ENCODE measurements around the gene WDR91. TPM values are rescaled to one million over a fixed set of nuclear protein-coding genes. Genes with fewer than 3 reads are reported as not detected.

WDR91 gene
- total RNA-seq, 1 donor from 2014 or later = 5.4 TPM

DNA sequence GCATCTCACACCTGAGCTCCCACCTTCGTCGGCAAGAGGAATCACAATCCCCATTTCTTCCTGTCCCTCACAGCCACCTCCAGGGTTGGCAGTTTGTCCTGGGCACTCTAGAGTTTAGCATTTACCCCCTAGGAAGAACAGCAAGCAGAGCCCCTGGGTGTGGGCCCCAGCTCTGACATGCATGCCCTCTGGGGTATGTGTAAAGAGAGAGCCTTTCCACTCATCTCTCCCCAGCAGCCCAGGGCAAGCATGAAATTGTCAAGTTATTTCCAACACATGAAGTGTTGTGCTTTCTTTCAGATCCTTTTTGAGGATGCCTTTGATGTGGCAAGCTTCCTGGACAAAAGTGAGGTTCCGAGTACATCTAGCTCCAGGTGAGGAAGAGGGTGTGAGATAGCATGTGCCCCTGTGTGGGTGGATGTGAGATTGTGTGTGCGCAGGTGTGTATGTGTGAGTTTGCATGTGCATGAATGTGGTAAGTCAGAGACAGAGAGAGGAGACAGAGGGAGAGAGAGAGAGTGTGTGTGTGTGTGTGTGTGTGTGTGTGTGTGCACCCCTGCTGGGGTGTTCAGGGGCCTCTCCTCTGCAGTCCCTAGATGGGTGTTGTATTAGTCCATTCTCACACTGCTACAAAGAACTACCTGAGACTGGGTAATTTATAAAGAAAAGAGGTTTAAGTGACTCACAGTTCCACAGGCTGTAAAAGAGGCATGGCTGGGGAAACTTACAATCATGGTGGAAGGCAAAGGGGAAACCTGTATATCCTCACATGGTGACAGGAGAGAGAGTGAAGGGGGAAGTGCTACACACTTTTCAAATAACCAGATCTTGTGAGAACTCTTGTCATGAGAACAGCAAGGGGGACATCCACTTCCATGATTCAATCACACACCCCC is 40.4 kb upstream of the WDR91 start:
- Mint-ChIP-seq H3K27me3 (ENCODE audit: insufficient read depth, low read depth) (peaks cover 7% of the 10 kb centered on the region), H3K4me1 (peaks cover 2% of the 10 kb centered on the region), H3K4me3 (no peak overlapping the region), H3K36me3 (no peaks in the 10 kb centered on the region), H3K9me3 (no peaks in the 10 kb centered on the region), H3K27ac (peak overlapping the region; percentile 45)
- Histone ChIP-seq H4K20me1 (ENCODE audit: low read depth) (no peaks in the 10 kb centered on the region), H3K79me2 (ENCODE audit: low read depth) (no peaks in the 10 kb centered on the region), H3K27ac (no peak overlapping the region), H2AFZ (replicated peaks) (no peak overlapping the region), H3K27me3 (no peaks in the 10 kb centered on the region), H3K36me3 (no peaks in the 10 kb centered on the region), H3K4me1 (no peaks in the 10 kb centered on the region), H3K4me3 (no peak overlapping the region), H3K9me3 (ENCODE audit: low read depth) (no peaks in the 10 kb centered on the region), H3K9ac (no peak overlapping the region), H3F3A (ENCODE audit: low read depth) (no peaks in the 10 kb centered on the region), H3K4me2 (no peak overlapping the region)
- no peak for DNase-seq (ENCODE audit: low spot score)
- TF ChIP-seq EZH2phosphoT487 (IDR thresholded peaks at IDR 0.05) (no peak), EZH2 (IDR thresholded peaks at IDR 0.05) (no peak)
- TF ChIP-seq, protein P1, sequence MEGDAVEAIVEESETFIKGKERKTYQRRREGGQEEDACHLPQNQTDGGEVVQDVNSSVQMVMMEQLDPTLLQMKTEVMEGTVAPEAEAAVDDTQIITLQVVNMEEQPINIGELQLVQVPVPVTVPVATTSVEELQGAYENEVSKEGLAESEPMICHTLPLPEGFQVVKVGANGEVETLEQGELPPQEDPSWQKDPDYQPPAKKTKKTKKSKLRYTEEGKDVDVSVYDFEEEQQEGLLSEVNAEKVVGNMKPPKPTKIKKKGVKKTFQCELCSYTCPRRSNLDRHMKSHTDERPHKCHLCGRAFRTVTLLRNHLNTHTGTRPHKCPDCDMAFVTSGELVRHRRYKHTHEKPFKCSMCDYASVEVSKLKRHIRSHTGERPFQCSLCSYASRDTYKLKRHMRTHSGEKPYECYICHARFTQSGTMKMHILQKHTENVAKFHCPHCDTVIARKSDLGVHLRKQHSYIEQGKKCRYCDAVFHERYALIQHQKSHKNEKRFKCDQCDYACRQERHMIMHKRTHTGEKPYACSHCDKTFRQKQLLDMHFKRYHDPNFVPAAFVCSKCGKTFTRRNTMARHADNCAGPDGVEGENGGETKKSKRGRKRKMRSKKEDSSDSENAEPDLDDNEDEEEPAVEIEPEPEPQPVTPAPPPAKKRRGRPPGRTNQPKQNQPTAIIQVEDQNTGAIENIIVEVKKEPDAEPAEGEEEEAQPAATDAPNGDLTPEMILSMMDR (IDR thresholded peaks at IDR 0.05) = no peak

DNA sequence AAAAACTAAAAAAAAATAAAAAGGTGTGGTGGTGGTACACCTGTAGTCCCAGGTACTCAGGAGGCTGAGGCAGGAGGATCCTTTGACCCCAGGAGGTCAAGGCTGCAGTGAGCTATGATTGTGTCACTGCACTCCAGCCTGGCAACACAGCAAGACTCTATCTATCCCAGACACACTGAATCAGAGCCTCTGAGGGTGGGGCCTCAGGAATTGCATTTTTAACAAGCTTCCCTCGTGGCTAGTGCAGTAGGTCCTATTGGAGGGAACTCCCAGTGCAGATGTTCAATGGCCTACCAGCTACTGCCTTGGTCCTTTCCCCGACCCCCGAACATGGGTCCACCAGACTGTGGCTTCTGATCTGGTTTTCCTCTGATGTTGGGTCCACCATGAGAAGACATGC is 37.2 kb upstream of the WDR91 start:
- H3K9me3 Mint-ChIP-seq = no peaks in the 10 kb centered on the region
- H3K4me1 Mint-ChIP-seq = peaks cover 2% of the 10 kb centered on the region
- Histone ChIP-seq H3K4me3 (no peak overlapping the region), H4K20me1 (ENCODE audit: low read depth) (no peaks in the 10 kb centered on the region), H3F3A (ENCODE audit: low read depth) (no peaks in the 10 kb centered on the region), H2AFZ (replicated peaks) (no peak overlapping the region), H3K36me3 (no peaks in the 10 kb centered on the region), H3K27ac (no peak overlapping the region), H3K9ac (no peak overlapping the region), H3K27me3 (no peaks in the 10 kb centered on the region), H3K79me2 (ENCODE audit: low read depth) (no peaks in the 10 kb centered on the region), H3K9me3 (ENCODE audit: low read depth) (no peaks in the 10 kb centered on the region), H3K4me1 (no peaks in the 10 kb centered on the region), H3K4me2 (no peak overlapping the region)
- no peak overlapping the region for H3K27ac Mint-ChIP-seq
- DNase-seq (ENCODE audit: low spot score) = no peak
- TF ChIP-seq EZH2phosphoT487 (IDR thresholded peaks at IDR 0.05) = no peak
- TF ChIP-seq EZH2 (IDR thresholded peaks at IDR 0.05) = no peak
- TF ChIP-seq, protein P1 (IDR thresholded peaks at IDR 0.05) = no peak
- H3K27me3 Mint-ChIP-seq (ENCODE audit: insufficient read depth, low read depth) = peaks cover 7% of the 10 kb centered on the region
- no peak overlapping the region for H3K4me3 Mint-ChIP-seq
- no peaks in the 10 kb centered on the region for H3K36me3 Mint-ChIP-seq

DNA sequence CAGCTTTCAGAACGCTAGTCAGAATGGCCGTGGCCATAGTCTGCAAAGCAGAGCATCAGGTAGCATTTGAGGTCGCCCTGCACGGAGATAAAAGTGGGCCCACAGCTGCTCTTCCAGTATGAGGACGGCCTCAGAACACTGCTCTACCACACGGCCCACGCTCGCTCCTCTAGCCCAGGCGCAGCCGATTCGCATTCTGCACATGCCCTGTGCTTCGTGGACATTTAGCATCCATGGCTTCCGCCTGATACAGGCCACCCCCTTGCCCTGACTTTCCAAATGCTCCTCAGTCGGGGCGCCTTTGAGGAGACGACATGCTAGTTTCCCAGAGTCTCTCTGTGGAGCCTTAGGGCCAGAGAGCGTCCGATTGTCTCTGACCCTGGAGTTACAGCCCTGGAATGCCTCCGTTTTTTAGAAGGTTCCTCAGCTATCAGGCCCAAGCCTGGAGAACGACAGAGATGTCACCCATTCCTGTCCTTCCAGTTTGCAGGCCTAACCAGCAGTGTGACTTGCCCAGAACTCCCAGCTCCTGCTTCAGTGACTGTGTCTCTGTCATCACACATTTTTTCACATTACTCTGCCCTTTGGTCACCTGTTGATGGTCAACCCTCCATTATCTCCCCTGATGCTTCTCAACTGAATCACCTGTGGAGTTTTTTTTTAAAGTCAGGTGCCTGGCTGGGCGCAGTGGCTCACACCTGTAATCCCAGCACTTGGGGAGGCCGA is 36.6 kb upstream of the WDR91 start:
- Histone ChIP-seq H3K36me3 (no peaks in the 10 kb centered on the region), H3F3A (ENCODE audit: low read depth) (no peaks in the 10 kb centered on the region), H3K4me1 (no peaks in the 10 kb centered on the region), H3K4me3 (no peak overlapping the region), H3K27me3 (no peaks in the 10 kb centered on the region), H3K9me3 (ENCODE audit: low read depth) (no peaks in the 10 kb centered on the region), H3K9ac (no peak overlapping the region), H3K27ac (no peak overlapping the region), H2AFZ (replicated peaks) (no peak overlapping the region), H3K4me2 (no peak overlapping the region), H4K20me1 (ENCODE audit: low read depth) (no peaks in the 10 kb centered on the region), H3K79me2 (ENCODE audit: low read depth) (no peaks in the 10 kb centered on the region)
- DNase-seq (ENCODE audit: low spot score) = no peak
- Mint-ChIP-seq H3K9me3 (no peaks in the 10 kb centered on the region), H3K36me3 (no peaks in the 10 kb centered on the region), H3K27ac (no peak overlapping the region), H3K27me3 (ENCODE audit: insufficient read depth, low read depth) (peaks cover 4% of the 10 kb centered on the region), H3K4me1 (peaks cover 2% of the 10 kb centered on the region), H3K4me3 (no peak overlapping the region)
- TF ChIP-seq EZH2phosphoT487 (IDR thresholded peaks at IDR 0.05) (no peak), EZH2 (IDR thresholded peaks at IDR 0.05) (no peak)
- TF ChIP-seq, protein P1 (IDR thresholded peaks at IDR 0.05) = no peak
